IMR-90 (cell line): ENCODE data around the gene FUBP3. TPM values are rescaled to one million over a fixed set of nuclear protein-coding genes. Genes with fewer than 3 reads are reported as not detected.

Experiments used
- ATAC-seq: fragments of 200-7000 bp; cut with Tn5 transposase; 2 replicates; pipeline ENCODE4 v1.9.1; 2020; ENCODE audit warnings: low read depth, mild to moderate bottlenecking, moderate library complexity
- BruUV-seq: library from RNA; stranded (reverse); fragments of 400-500 nt; replicated peaks from 2 replicates; lab custom pipeline; 2021; lab: Mats Ljungman, UMichigan
- CTCF ChIA-PET: fragments of 300-600 bp; formaldehyde crosslinking; extraction: SDS; loops from one replicate; lab custom pipeline; 2021; ENCODE audit warnings: antibody characterized with exemption; lab: Yijun Ruan, JAX
- POLR2A ChIA-PET: fragments of 300-600 bp; sonication (Branson Sonifier 250); formaldehyde crosslinking; loops from one replicate; lab custom pipeline; 2022; ENCODE audit warnings: antibody characterized with exemption; ENCODE audit not compliant: unreplicated experiment; lab: Charles Lee
- DNase-seq: peaks from one replicate; pipeline ENCODE4 v3.0.0; 2013
- H2AFZ ChIP-seq: replicated peaks from 2 replicates; pipeline ENCODE3; 2013; ENCODE audit warnings: low read length, mild to moderate bottlenecking; ENCODE audit not compliant: poor library complexity
- H2AK5ac ChIP-seq: 2 replicates; pipeline ENCODE4 v1.6.1; 2013; ENCODE audit warnings: low read depth, low read length, inconsistent platforms
- H2AK9ac ChIP-seq: replicated peaks from 2 replicates; pipeline ENCODE3; 2013; ENCODE audit warnings: mild to moderate bottlenecking, low read depth, low read length, moderate library complexity; ENCODE audit not compliant: poor library complexity
- H2BK120ac ChIP-seq: 2 replicates; pipeline ENCODE4 v1.6.1; 2013; ENCODE audit warnings: low read depth, low read length, inconsistent platforms
- H2BK15ac ChIP-seq: 3 replicates; pipeline ENCODE4 v1.6.1; 2013; ENCODE audit warnings: low read depth, low read length, inconsistent platforms
- H2BK20ac ChIP-seq: 2 replicates; pipeline ENCODE4 v1.6.1; 2013; ENCODE audit warnings: low read depth, mild to moderate bottlenecking, inconsistent platforms, low read length, moderate library complexity
- H2BK5ac ChIP-seq: 2 replicates; pipeline ENCODE4 v1.6.1; 2013; ENCODE audit warnings: mild to moderate bottlenecking, low read depth, low read length, inconsistent platforms; ENCODE audit not compliant: poor library complexity, severe bottlenecking
- H3K14ac ChIP-seq: replicated peaks from 2 replicates; pipeline ENCODE4 v1.6.1; 2013; ENCODE audit warnings: low read depth, low read length, inconsistent platforms
- H3K18ac ChIP-seq: 2 replicates; pipeline ENCODE4 v1.6.1; 2013; ENCODE audit warnings: low read depth, low read length, control low read depth
- H3K23ac ChIP-seq: 2 replicates; pipeline ENCODE4 v1.6.1; 2013; ENCODE audit warnings: low read depth, low read length, inconsistent platforms
- H3K27ac ChIP-seq: 2 replicates; pipeline ENCODE4 v1.5.1; 2013; ENCODE audit warnings: mild to moderate bottlenecking, control low read depth, low read length; ENCODE audit not compliant: insufficient read depth
- H3K27me3 ChIP-seq: 2 replicates; pipeline ENCODE4 v1.6.1; 2013; ENCODE audit warnings: low read length; ENCODE audit not compliant: control insufficient read depth, insufficient read depth
- H3K36me3 ChIP-seq: 2 replicates; pipeline ENCODE4 v1.6.1; 2013; ENCODE audit warnings: low read length, mixed read lengths; ENCODE audit not compliant: control insufficient read depth, insufficient read depth
- H3K4ac ChIP-seq: 2 replicates; pipeline ENCODE4 v1.6.1; 2013; ENCODE audit warnings: low read depth, low read length, inconsistent platforms
- H3K4me1 ChIP-seq: 2 replicates; pipeline ENCODE4 v1.6.1; 2013; ENCODE audit warnings: low read length, mixed read lengths; ENCODE audit not compliant: control insufficient read depth, insufficient read depth
- H3K4me2 ChIP-seq: 2 replicates; pipeline ENCODE4 v1.6.1; 2013; ENCODE audit warnings: low read depth, mild to moderate bottlenecking, control low read depth, low read length, moderate library complexity
- H3K4me3 ChIP-seq: 2 replicates; pipeline ENCODE4 v1.5.1; 2013; ENCODE audit warnings: low read depth, mild to moderate bottlenecking, control low read depth, low read length, moderate library complexity; ENCODE audit not compliant: insufficient read depth
- H3K56ac ChIP-seq: 2 replicates; pipeline ENCODE4 v1.6.1; 2013; ENCODE audit warnings: low read length, inconsistent platforms; ENCODE audit not compliant: insufficient read depth; ENCODE audit errors: extremely low read depth
- H3K79me1 ChIP-seq, 2 experiments: 2 replicates each; pipeline ENCODE4 v1.6.1; 2013; ENCODE audit warnings: low read length in 2 of 2, inconsistent platforms in 1 of 2, low read depth in 1 of 2
- H3K9ac ChIP-seq: 2 replicates; pipeline ENCODE4 v1.6.1; 2013; ENCODE audit warnings: low read depth, low read length, control low read depth
- H3K9me1 ChIP-seq: 2 replicates; pipeline ENCODE4 v1.6.1; 2013; ENCODE audit warnings: low read length, inconsistent platforms; ENCODE audit not compliant: insufficient read depth
- H3K9me3 ChIP-seq: 2 replicates; pipeline ENCODE4 v1.6.1; 2013; ENCODE audit warnings: low read length; ENCODE audit not compliant: control insufficient read depth, insufficient read depth
- H4K20me1 ChIP-seq: 2 replicates; pipeline ENCODE4 v1.6.1; 2013; ENCODE audit warnings: low read length, inconsistent platforms; ENCODE audit not compliant: insufficient read depth
- H4K5ac ChIP-seq: 2 replicates; pipeline ENCODE4 v1.6.1; 2013; ENCODE audit warnings: mild to moderate bottlenecking, low read depth, low read length, control low read depth
- H4K8ac ChIP-seq, 2 experiments: 2 replicates each; pipeline ENCODE4 v1.6.1; 2013; ENCODE audit warnings: low read depth in 2 of 2, low read length in 2 of 2, control low read depth in 1 of 2, inconsistent platforms in 1 of 2
- H4K91ac ChIP-seq: 2 replicates; pipeline ENCODE4 v1.6.1; 2013; ENCODE audit warnings: low read depth, low read length, inconsistent platforms; ENCODE audit not compliant: insufficient read depth
- BHLHE40 ChIP-seq: fragments of 150-350 bp; IDR thresholded peaks from 2 replicates; pipeline ENCODE4 v1.6.1; 2016; ENCODE audit warnings: mild to moderate bottlenecking, low read depth, low read length
- CEBPB ChIP-seq: IDR thresholded peaks from 2 replicates; pipeline ENCODE4 v1.6.1; 2012; ENCODE audit warnings: low read depth, low read length, improper control_type of control experiment
- CHD1 ChIP-seq: IDR thresholded peaks from 2 replicates; pipeline ENCODE4 v1.6.1; 2012; ENCODE audit warnings: low read depth, low read length, improper control_type of control experiment
- FOS ChIP-seq: fragments of 150-350 bp; IDR thresholded peaks from 2 replicates; pipeline ENCODE4 v1.6.1; 2016; ENCODE audit warnings: low read depth, low read length
- MAZ ChIP-seq: IDR thresholded peaks from 2 replicates; pipeline ENCODE4 v1.6.1; 2012; ENCODE audit warnings: low read depth, mild to moderate bottlenecking, low read length, improper control_type of control experiment, moderate library complexity, borderline replicate concordance
- MXI1 ChIP-seq: IDR thresholded peaks from 2 replicates; pipeline ENCODE4 v1.6.1; 2012; ENCODE audit warnings: low read depth, mild to moderate bottlenecking, low read length, moderate library complexity, borderline replicate concordance
- NFE2L2 ChIP-seq: fragments of 150-350 bp; IDR thresholded peaks from 2 replicates; pipeline ENCODE4 v1.6.1; 2016; ENCODE audit warnings: low read depth, mild to moderate bottlenecking, low read length
- POLR2A ChIP-seq: IDR thresholded peaks from 2 replicates; pipeline ENCODE4 v1.6.1; 2012; ENCODE audit warnings: mild to moderate bottlenecking, low read depth, low read length
- RAD21 ChIP-seq: IDR thresholded peaks from 2 replicates; pipeline ENCODE4 v1.6.1; 2012; ENCODE audit warnings: low read length, improper control_type of control experiment
- RCOR1 ChIP-seq: IDR thresholded peaks from 2 replicates; pipeline ENCODE4 v1.6.1; 2012; ENCODE audit warnings: mild to moderate bottlenecking, low read length, improper control_type of control experiment; ENCODE audit not compliant: insufficient replicate concordance
- RFX5 ChIP-seq: IDR thresholded peaks from 2 replicates; pipeline ENCODE4 v1.8.0; 2012; ENCODE audit warnings: low read depth, mild to moderate bottlenecking, low read length, moderate library complexity
- SMC3 ChIP-seq: fragments of 150-350 bp; IDR thresholded peaks from 2 replicates; pipeline ENCODE4 v1.6.1; 2016; ENCODE audit warnings: low read depth, mild to moderate bottlenecking, antibody characterized with exemption, low read length, moderate library complexity
- WGBS, 2 experiments: methylation state at CpG; one replicate each; pipeline versions ENCODE4 v1.1.5 to v1.1.7; 2013; ENCODE audit warnings: missing lambda C conversion rate in 2 of 2; ENCODE audit not compliant: insufficient read length in 1 of 2; ENCODE audit errors: extremely low coverage in 2 of 2; 5-methylcytosine and 5-hydroxymethylcytosine counted together
- dilution Hi-C: fragments of 300-500 bp; cut with HindIII; formaldehyde crosslinking; loops from one replicate; pipeline ENCODE4 v1.14.3; 2018; ENCODE audit warnings: low sequenced_read_pairs; ENCODE audit not compliant: unreplicated experiment
- in situ Hi-C: fragments of 300-500 bp; cut with MboI; formaldehyde crosslinking; loops from 3 replicates; pipeline ENCODE4 v1.14.3; 2019; ENCODE audit warnings: low sequenced_read_pairs, inconsistent platforms, mixed read lengths
- intact Hi-C: fragments of 100-400 bp; cut with micrococcal nuclease; formaldehyde crosslinking; loops from 2 replicates; pipeline ENCODE4 v1.10.0; 2022
- polyA plus RNA-seq, 3 experiments: library from polyadenylated mRNA; depleted of rRNA; stranded (reverse); fragments of >200 nt; gene quantifications; 2 replicates each; pipeline ENCODE4 v1.2.3, GENCODE V29; 2012; ENCODE audit warnings: low replicate concordance in 1 of 3
- total RNA-seq: library from RNA; depleted of rRNA; stranded (reverse); fragments of >200 nt; gene quantifications from 2 replicates; pipeline ENCODE4 v1.2.3, GENCODE V29; 2012
- TF ChIP-seq, protein P1 (sequence below): fragments of 150-350 bp; IDR thresholded peaks from 2 replicates; pipeline ENCODE4 v1.6.1; 2016; ENCODE audit warnings: low read depth, mild to moderate bottlenecking, low read length, moderate library complexity, borderline replicate concordance
- TF ChIP-seq, protein P2 (sequence below): fragments of 150-350 bp; IDR thresholded peaks from 2 replicates; pipeline ENCODE4 v1.6.1; 2017; ENCODE audit warnings: mild to moderate bottlenecking, antibody characterized with exemption, low read length, low read depth
- TF ChIP-seq, protein P3 (sequence below): conservative IDR thresholded peaks from 2 replicates; pipeline ENCODE4 v1.5.1; 2012; ENCODE audit warnings: mild to moderate bottlenecking, low read depth, low read length, improper control_type of control experiment

FUBP3 gene
- total and polyA plus RNA-seq, 2 of the 4 experiments (the other 2 are of a cell fraction): 32.3 to 50.1 TPM

DNA sequence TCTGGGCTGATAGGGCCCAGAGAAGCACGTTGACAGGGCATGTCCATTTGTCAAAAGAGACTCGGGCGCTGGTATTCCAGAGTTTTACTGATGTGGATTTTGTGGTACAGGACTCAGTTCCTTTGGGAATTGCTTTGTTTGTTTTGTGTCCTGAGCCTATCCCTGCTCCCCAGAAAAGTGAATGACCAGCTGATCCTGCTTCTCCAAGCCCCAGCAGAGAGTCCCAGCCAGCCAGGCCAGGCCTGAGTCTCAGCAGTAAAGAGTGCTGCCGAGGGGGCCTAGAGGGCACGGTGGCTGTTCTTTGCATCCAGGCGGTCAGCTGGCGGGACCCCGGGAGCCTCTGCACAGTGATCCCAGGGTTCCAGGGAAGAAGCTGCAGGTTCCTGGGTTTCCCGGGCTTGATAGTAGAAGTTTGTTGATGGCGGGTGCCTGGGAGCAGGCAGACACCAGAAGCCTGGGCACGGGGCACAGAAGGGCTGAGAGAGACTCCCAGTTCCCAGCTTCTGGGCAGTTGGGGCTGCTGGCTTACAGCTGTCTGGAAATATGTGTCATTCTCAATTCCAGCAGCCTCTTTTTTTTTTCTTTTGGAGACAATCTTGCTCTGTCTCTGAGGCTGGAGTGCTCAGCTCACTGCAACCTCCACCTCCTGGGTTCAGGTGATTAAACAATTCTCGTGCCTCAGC, 93.7 kb downstream of the FUBP3 start:
- H3K27ac ChIP-seq: no peak overlapping the region
- TF ChIP-seq, protein P1, sequence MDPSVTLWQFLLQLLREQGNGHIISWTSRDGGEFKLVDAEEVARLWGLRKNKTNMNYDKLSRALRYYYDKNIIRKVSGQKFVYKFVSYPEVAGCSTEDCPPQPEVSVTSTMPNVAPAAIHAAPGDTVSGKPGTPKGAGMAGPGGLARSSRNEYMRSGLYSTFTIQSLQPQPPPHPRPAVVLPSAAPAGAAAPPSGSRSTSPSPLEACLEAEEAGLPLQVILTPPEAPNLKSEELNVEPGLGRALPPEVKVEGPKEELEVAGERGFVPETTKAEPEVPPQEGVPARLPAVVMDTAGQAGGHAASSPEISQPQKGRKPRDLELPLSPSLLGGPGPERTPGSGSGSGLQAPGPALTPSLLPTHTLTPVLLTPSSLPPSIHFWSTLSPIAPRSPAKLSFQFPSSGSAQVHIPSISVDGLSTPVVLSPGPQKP: no peak
- no peak for TF ChIP-seq RCOR1
- no peak for TF ChIP-seq POLR2A
- TF ChIP-seq MXI1: no peak
- no peak for TF ChIP-seq RFX5
- no peak for TF ChIP-seq CEBPB
- no peak for TF ChIP-seq FOS
- TF ChIP-seq BHLHE40: no peak
- no peak for TF ChIP-seq CHD1
- TF ChIP-seq, protein P2, sequence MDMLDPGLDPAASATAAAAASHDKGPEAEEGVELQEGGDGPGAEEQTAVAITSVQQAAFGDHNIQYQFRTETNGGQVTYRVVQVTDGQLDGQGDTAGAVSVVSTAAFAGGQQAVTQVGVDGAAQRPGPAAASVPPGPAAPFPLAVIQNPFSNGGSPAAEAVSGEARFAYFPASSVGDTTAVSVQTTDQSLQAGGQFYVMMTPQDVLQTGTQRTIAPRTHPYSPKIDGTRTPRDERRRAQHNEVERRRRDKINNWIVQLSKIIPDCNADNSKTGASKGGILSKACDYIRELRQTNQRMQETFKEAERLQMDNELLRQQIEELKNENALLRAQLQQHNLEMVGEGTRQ: no peak
- TF ChIP-seq, protein P3, sequence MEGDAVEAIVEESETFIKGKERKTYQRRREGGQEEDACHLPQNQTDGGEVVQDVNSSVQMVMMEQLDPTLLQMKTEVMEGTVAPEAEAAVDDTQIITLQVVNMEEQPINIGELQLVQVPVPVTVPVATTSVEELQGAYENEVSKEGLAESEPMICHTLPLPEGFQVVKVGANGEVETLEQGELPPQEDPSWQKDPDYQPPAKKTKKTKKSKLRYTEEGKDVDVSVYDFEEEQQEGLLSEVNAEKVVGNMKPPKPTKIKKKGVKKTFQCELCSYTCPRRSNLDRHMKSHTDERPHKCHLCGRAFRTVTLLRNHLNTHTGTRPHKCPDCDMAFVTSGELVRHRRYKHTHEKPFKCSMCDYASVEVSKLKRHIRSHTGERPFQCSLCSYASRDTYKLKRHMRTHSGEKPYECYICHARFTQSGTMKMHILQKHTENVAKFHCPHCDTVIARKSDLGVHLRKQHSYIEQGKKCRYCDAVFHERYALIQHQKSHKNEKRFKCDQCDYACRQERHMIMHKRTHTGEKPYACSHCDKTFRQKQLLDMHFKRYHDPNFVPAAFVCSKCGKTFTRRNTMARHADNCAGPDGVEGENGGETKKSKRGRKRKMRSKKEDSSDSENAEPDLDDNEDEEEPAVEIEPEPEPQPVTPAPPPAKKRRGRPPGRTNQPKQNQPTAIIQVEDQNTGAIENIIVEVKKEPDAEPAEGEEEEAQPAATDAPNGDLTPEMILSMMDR: no peak
- no peak for TF ChIP-seq SMC3
- no peak for TF ChIP-seq RAD21
- TF ChIP-seq NFE2L2: no peak
- TF ChIP-seq MAZ: no peak
- no peak overlapping the region for H4K8ac ChIP-seq
- H3K36me3 ChIP-seq: no peaks in the 10 kb centered on the region
- DNase-seq (no peak), ATAC-seq (no peak)
- H4K91ac ChIP-seq: no peak overlapping the region
- in situ Hi-C loops (loop anchor here (25.0 kb wide), 1 partner anchor 561 kb away; no protein-coding TSS in a partner anchor), intact Hi-C loops (no loop called here), dilution Hi-C loops (no loop called here)
- H4K20me1 ChIP-seq: no peaks in the 10 kb centered on the region
- H4K5ac ChIP-seq: no peak overlapping the region
- H2AK9ac ChIP-seq: no peak overlapping the region
- ChIA-PET POLR2A (no interaction called here), CTCF (interaction anchor here (0.8 kb wide), 1 partner anchor 9 kb away, joined by 3 read pairs; no protein-coding TSS in a partner anchor)
- WGBS, 2 experiments: 81% methylated on average over 6 of the region's 12 CpGs; no CpG with 5 or more reads in 1 of the 2 experiments
- no peak overlapping the region for H2BK5ac ChIP-seq
- H3K56ac ChIP-seq: no peak overlapping the region
- no peak overlapping the region for H3K4ac ChIP-seq
- no peak overlapping the region for H3K9ac ChIP-seq
- H2BK20ac ChIP-seq: no peak overlapping the region
- H3K4me3 ChIP-seq: no peak overlapping the region
- BruUV-seq: no TSS peak
- H3K79me1 ChIP-seq: no peaks in the 10 kb centered on the region
- no peak overlapping the region for H2BK120ac ChIP-seq
- peaks cover 24% of the 10 kb centered on the region for H3K27me3 ChIP-seq
- H3K4me1 ChIP-seq: no peaks in the 10 kb centered on the region
- no peak overlapping the region for H2BK15ac ChIP-seq
- no peaks in the 10 kb centered on the region for H3K9me3 ChIP-seq
- no peak overlapping the region for H3K18ac ChIP-seq
- H3K14ac ChIP-seq: no peak overlapping the region
- H2AK5ac ChIP-seq: no peak overlapping the region
- H3K9me1 ChIP-seq: no peaks in the 10 kb centered on the region
- no peak overlapping the region for H3K23ac ChIP-seq
- peak overlapping the region; percentile 43 for H2AFZ ChIP-seq
- no peak overlapping the region for H3K4me2 ChIP-seq
